Jurkat, Clone E6-1 (cell line): ENCODE data around the gene CA11.
A peak's percentile ranks its signal among the peaks of the same experiment; 100 is the strongest.

Experiments
- DNase-seq: peaks from one replicate; pipeline ENCODE4 v3.0.0-alpha.2; 2011; ENCODE audit warnings: low read depth, low spot score
- H3K4me3 ChIP-seq: 2 replicates; pipeline ENCODE4 v1.5.1; 2011; ENCODE audit warnings: mild to moderate bottlenecking, low read length, control low read depth, moderate library complexity

Gene CA11

GRCh38 chr19:48618916-48619691, 26.9 kb downstream of the CA11 start, which contains the start of the genes RPL18 and SPHK2:
Gene RPL18, minus strand, starts transcription at chr19:48619178. Its CDS starts 35 bp downstream, at chr19:48619143.
Gene SPHK2, plus strand, starts transcription at chr19:48619506. Its CDS starts 1,009 bp downstream, at chr19:48620515.
- peak; percentile 99 for DNase-seq
- H3K4me3 ChIP-seq = peak within 1 kb of the TSS; percentile 100

DNA sequence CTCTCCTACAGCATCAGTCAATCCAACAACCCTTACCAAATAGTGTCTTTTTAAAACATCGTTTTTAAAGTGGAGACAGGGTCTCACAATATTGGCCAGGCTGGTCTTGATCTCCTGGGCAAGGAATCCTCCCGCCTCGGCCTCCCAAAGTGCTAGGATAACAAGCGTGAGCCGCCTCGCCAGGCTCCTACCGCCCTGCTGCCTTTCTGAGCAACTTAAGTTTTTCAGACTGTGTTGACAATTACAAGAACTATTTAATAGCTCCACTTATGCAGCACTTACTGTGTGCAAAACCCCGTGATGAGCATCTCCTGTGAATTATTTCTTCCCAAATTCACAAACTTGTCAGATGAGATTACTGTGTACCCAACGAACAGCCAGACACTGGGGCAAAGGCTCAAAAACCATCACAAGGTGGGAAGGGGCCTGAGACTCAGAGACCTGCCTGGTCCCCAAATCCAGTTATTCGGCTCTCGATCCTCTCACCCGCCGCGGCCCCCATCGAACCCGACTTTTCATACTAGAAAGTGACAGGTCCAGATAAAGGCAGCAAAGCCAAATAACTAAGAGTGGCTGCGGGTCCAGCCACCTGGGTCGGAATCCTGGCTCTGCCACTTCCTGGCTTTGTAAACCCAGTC, 27.6 kb downstream of the CA11 start:
- H3K4me3 ChIP-seq = peak overlapping the region; percentile 100
- no peak for DNase-seq

DNA sequence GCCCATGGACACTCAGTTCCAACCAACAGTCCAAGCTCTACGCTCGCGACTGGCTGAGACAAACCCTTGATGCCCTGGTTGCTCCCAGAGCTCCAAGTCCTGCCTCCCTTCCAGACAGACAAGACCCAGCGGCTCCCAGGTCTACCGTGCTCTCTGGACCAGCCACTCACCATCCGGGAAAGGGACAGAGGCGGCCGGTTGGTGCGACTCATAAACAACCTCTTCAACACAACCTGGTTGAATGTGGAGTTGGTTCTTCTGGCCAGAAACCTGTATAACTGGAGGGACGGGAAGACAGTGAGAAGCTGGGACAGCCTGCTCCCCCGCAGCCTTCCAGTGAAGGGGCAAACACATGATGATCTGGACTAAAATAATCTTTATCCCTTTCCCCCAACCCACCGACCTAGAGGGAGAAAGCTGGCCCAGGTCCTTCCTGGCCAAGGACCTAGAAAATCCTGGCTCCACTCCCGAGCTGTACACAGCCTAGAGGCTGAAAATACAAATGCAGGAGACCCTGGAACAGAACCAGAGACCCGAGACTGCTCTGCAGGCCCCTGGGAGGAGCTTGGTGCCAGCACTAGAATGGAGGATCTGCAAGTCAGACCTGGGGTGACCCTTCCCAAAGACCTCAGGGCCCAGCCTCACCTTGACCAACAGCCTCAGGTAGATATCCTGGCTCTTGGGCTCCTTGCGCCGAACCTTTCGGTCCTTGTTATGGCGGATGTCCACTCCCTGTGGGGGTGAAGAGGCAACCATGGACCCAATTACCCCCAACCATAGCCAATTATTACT, 28.6 kb downstream of the CA11 start:
- DNase-seq = no peak
- peak overlapping the region; percentile 100 for H3K4me3 ChIP-seq

DNA sequence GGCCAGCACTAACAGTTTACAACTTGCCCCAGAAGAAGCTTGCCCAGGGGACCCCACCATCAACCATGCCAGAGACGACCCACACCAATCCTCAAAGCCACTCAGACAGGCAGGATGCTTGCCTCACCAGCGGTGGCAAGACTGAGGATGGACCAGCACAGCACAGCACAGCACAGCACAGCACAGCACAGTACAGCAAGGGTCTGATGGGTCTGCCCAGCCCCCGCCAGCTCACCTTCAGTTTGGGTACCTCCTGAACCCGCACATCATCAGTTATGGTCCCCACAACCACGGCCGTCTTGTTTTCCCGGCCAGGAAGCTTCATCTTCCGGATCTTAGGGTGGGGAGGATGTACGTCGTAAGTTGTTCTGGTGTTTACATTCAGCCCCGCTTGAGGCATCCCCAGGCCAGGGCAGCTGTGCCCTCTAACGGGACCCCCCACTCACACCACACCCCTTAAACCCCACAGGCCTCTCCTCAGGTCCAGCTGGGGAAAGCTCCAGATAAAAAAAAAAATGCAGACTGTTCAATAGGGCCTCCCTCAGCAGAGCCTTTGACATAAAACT, 29.4 kb downstream of the CA11 start:
- H3K4me3 ChIP-seq = no peak overlapping the region
- no peak for DNase-seq

DNA sequence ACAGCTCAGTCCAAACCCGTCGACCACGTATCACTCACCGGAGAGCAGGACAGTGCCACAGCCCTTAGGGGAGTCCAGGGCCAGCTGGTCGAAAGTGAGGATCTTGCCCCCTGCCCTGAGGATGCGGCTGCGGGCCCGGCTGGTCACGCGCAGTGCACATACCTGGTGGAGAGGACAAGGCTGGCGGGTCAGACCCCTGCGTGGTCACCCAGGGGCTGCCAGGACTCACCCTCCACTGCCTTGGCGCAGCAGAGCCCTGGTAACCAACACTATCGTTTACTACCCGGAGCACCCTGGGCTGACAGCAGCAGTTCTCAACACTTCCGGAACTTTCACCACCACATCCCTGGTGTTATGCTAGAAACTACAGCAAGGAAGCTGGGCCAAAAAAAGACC, 29.9 kb downstream of the CA11 start:
- DNase-seq = no peak
- H3K4me3 ChIP-seq = no peak overlapping the region

DNA sequence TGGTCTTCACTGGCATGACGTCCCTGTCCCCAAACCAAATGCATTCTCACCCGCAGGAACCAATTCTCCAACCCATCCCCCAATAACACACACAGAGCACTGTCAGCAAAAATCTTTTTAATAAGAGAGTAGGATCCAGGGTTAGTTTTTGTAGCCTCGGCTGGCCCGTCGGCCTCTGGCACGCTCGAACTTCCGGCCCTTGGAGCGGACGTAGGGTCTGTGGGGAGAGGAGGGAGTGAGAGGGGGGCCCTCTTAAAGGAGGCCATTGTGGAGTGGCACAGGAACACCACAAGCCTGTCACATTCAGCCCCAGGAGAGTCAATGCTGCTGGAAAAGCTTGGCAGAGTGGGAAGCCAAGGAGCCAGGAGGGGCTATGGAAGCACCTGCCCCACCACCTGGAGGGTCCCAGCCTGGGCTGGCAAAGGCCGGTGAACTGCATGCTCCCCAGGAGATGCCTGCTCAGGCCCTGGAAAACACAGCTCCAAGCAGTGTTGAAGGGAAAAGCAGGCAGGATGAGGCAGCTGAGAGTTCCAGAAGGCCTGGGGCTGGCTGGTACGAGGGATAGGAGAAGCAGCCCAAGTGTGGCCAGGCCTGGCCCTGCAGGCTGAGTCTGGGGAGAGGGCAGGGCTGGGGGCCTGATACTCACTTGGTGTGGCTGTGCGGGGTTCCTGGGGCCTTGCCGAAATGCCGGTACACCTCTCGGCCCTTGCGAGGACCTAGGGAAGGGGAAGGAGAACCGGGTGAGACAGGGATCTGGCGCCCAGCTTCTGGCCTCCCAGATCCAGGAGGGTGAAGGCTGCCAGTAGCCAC, 30.6 kb downstream of the CA11 start:
- H3K4me3 ChIP-seq = no peak overlapping the region
- DNase-seq = no peak

DNA sequence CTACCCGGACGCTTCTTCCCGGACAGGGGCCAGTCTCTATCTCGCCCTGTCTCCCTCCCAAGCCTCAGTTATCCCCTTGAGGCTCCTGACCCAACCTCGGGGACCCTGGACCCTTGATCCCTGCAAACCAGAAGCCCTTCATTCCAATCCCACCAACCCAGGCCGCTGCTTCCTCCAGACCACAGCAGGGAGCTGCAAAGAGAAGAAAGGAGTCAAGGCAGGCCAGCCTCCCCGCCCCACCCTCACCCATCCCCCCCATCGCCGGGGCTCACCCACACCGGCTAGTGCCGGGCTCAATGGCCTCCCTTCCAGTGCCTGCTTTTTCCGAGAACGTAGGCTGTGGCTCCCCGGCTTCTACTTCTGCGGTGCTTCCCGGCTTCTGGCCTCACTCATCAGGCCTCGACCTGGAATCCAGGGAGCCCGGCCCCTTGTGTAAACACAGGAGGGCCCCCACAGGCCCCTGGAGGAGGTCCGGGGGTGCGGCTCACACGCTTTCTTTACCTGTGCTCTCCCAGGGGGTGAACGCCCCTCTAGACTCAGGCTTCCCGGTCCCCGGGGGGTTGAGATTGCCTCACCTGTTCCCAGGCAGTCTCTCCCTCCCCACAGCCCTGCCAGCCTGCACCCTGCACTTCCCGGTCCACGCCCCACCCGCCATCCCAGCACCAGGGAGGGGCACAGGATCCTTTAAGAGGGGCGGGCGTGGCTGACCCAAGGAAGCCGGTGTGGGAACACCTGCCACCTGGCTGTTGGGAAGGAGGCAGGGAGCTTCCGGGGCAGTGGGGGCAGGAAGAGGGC, 31.4 kb downstream of the CA11 start, which contains the start of gene FAM83E:
TSS of gene FAM83E (minus strand) at position 641 of the 795 bp plus-strand sequence. CDS start 1,704 bp downstream, outside the sequence.
- no peak for DNase-seq
- no peak within 1 kb of the TSS for H3K4me3 ChIP-seq

- no peak overlapping the region for H3K4me3 ChIP-seq
- DNase-seq = no peak
Measured at GRCh38 chr19:48613852-48614435, 32.0 kb downstream of the CA11 start.

- H3K4me3 ChIP-seq = no peak overlapping the region
- DNase-seq = no peak
Measured at GRCh38 chr19:48613024-48613851, 32.7 kb downstream of the CA11 start.

- H3K4me3 ChIP-seq = no peak overlapping the region
- DNase-seq = no peak
Measured at GRCh38 chr19:48611872-48612271, 34.1 kb downstream of the CA11 start.

GRCh38 chr19:48609571-48610108, 36.3 kb downstream of the CA11 start:
- DNase-seq = no peak
- H3K4me3 ChIP-seq = no peak overlapping the region

GRCh38 chr19:48608798-48609263, 37.2 kb downstream of the CA11 start:
- DNase-seq = peak; percentile 57
- peak overlapping the region; percentile 5; the same call in 1 of the 2 replicates for H3K4me3 ChIP-seq

DNA sequence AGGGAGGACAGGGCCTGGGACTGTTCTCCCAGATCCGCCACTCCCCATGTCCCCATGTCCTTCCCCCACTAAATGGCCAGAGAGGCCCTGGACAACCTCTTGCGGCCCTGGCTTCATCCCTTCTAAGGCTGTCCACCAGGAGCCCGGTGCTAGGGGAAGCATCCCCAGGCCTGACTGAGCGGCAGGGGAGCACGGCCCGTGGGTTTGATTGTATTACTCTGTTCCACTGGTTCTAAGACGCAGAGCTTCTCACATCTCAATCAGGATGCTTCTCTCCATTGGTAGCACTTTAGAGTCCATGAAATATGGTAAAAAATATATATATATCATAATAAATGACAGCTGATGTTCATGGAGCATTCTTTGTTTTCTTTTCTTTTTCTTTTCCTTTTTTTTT, 38.6 kb downstream of the CA11 start:
- DNase-seq = no peak
- H3K4me3 ChIP-seq = no peak overlapping the region

- DNase-seq = no peak
- H3K4me3 ChIP-seq = no peak within 1 kb of the TSS
Measured at GRCh38 chr19:48606463-48607358, 39.3 kb downstream of the CA11 start, which contains the start of gene SPACA4. Gene SPACA4, plus strand, starts transcription at chr19:48606742. Its CDS starts 237 bp downstream, at chr19:48606979.

DNA sequence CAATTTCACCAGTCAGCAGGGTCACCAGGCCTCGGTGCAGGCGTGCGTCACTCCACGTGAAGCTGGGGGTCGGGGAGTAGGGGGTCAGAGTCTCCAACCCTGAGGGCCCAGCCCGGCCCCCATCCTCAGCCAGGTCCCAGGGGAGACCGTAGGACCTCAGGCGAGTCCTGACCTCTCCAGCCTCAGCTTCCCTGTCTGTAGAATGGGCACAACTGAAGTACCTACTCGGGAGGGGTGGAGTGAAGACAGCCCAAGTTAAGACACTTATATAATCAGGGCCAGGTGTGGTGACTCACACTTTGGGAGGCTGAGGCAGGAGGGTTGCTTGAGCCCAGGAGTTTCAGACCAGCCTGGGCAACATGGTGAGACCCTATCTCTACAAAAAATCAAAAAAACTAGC, 42.1 kb downstream of the CA11 start:
- H3K4me3 ChIP-seq = no peak overlapping the region
- no peak for DNase-seq
